ENCODE measurements around the gene ZG16.

- no peak for TF ChIP-seq CTCF (conservative IDR thresholded peaks at IDR 0.05)
- TF ChIP-seq EZH2 (IDR thresholded peaks at IDR 0.05; ENCODE audit: low read depth) = no peak
These were observed 14.1 kb downstream of the ZG16 start for GRCh38 chr16:29791845-29792807.
